ENCODE results near the gene CMPK1. TPM values are rescaled to one million over a fixed set of nuclear protein-coding genes. Genes with fewer than 3 reads are reported as not detected.

Gene CMPK1
- total and polyA plus RNA-seq, 2 experiments from 2014 or later = 114 to 206 TPM

DNA sequence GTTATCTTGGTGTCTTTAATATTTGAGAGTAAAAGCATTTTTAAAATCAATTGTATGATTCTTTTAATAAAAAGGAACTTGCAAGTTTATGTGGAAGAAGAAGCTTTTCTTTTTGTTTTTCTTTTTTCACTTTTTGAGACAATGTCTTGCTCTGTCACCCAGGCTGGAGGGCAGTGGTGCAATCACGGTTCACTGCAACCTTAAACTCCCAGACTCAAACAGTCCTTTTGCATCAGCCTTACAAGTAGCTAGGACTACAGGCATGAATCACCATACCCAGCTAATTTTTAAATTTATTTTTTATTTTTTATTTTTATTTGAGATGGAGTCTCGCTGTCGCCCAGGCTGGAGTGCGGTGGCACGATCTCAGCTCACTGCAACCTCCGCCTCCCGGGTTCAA lies 34.1 kb downstream of the CMPK1 start:
- peaks cover 38% of the 10 kb centered on the region for H3K79me2 ChIP-seq
- no peaks in the 10 kb centered on the region for H3K36me3 ChIP-seq (replicated peaks; ENCODE audit: insufficient read depth, low read depth)
- no peak overlapping the region for H3K4me2 ChIP-seq
- H2AFZ ChIP-seq = no peak overlapping the region
- no peak overlapping the region for H3K4me3 ChIP-seq
- H4K20me1 ChIP-seq (ENCODE audit: insufficient read depth, poor library complexity, severe bottlenecking) = peaks cover 30% of the 10 kb centered on the region
- H3K9me3 ChIP-seq (ENCODE audit: low read depth) = no peaks in the 10 kb centered on the region
- WGBS (ENCODE audit: low lambda C conversion rate, missing lambda C conversion rate) = 94% methylated on average over 7 of the region's 7 CpGs
- H3K27me3 ChIP-seq = no peaks in the 10 kb centered on the region
- no peak overlapping the region for H3K27ac ChIP-seq
- no peaks in the 10 kb centered on the region for H3K4me1 ChIP-seq (ENCODE audit: insufficient read depth)
- DNase-seq (ENCODE audit: low spot score) = no peak
- TF ChIP-seq, protein P1, sequence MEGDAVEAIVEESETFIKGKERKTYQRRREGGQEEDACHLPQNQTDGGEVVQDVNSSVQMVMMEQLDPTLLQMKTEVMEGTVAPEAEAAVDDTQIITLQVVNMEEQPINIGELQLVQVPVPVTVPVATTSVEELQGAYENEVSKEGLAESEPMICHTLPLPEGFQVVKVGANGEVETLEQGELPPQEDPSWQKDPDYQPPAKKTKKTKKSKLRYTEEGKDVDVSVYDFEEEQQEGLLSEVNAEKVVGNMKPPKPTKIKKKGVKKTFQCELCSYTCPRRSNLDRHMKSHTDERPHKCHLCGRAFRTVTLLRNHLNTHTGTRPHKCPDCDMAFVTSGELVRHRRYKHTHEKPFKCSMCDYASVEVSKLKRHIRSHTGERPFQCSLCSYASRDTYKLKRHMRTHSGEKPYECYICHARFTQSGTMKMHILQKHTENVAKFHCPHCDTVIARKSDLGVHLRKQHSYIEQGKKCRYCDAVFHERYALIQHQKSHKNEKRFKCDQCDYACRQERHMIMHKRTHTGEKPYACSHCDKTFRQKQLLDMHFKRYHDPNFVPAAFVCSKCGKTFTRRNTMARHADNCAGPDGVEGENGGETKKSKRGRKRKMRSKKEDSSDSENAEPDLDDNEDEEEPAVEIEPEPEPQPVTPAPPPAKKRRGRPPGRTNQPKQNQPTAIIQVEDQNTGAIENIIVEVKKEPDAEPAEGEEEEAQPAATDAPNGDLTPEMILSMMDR (IDR thresholded peaks at IDR 0.05; ENCODE audit: poor library complexity) = no peak
- TF ChIP-seq EZH2 (IDR thresholded peaks at IDR 0.05; ENCODE audit: borderline replicate concordance) = no peak
- TF ChIP-seq EZH2phosphoT487 (IDR thresholded peaks at IDR 0.05; ENCODE audit: low read depth, severe bottlenecking, unreplicated experiment) = no peak
- H3K9me2 ChIP-seq (replicated peaks; ENCODE audit: insufficient read depth) = no peaks in the 10 kb centered on the region

DNA sequence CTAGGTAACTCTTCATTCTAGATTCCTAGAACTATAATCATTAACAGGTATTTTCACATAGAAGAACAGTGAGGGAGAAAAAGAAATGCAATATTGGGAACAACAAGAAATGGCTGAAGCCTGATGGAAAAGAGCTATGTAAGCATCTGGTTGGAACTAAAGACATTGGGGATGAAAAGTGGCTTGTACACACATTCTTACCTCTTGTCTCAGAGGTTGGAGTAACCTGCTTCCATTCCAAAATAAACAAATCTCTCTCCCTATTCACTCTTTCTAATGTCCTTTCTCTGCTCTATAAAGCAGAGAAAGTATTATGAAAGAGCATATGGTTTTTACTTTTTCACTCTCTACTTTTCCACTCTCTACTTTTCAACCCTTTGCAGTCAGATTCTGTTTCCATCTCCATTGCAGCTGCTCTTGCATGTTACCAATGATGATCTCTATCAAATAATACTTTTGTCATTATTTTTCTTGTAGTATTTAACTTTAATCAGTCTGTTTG lies 37.5 kb downstream of the CMPK1 start:
- Histone ChIP-seq H3K4me2 (no peak overlapping the region), H3K36me3 (replicated peaks; ENCODE audit: insufficient read depth, low read depth) (no peaks in the 10 kb centered on the region), H3K9me2 (replicated peaks; ENCODE audit: insufficient read depth) (no peaks in the 10 kb centered on the region), H3K79me2 (peaks cover 5% of the 10 kb centered on the region), H3K9me3 (ENCODE audit: low read depth) (no peaks in the 10 kb centered on the region), H3K4me3 (no peak overlapping the region), H2AFZ (no peak overlapping the region), H4K20me1 (ENCODE audit: insufficient read depth, poor library complexity, severe bottlenecking) (peaks cover 7% of the 10 kb centered on the region), H3K27ac (no peak overlapping the region), H3K27me3 (no peaks in the 10 kb centered on the region), H3K4me1 (ENCODE audit: insufficient read depth) (no peaks in the 10 kb centered on the region)
- TF ChIP-seq EZH2 (IDR thresholded peaks at IDR 0.05; ENCODE audit: borderline replicate concordance) = no peak
- TF ChIP-seq EZH2phosphoT487 (IDR thresholded peaks at IDR 0.05; ENCODE audit: low read depth, severe bottlenecking, unreplicated experiment) = no peak
- TF ChIP-seq, protein P1 (IDR thresholded peaks at IDR 0.05; ENCODE audit: poor library complexity) = no peak
- DNase-seq (ENCODE audit: low spot score) = no peak

DNA sequence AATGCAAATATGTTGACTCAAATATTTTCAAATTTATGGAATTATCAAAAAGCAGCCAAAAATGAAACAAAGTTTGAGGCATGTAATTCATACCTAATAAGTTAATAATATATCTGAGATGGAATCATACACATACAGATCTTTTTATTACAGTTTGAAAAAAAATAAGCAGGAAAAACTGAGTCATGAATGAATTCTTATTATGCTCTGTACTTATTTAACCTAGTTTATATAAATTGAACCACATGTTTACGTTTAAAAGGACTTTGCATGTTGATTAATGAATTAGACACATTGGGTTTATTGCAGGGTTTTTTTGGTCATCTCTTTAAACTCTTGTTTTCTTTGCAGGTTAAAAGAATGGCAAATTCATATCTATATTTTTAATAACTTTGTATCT lies 40.9 kb downstream of the CMPK1 start:
- Histone ChIP-seq H3K4me1 (ENCODE audit: insufficient read depth) (peaks cover 4% of the 10 kb centered on the region), H3K4me3 (no peak overlapping the region), H3K9me3 (ENCODE audit: low read depth) (no peaks in the 10 kb centered on the region), H3K79me2 (no peaks in the 10 kb centered on the region), H3K9me2 (replicated peaks; ENCODE audit: insufficient read depth) (no peaks in the 10 kb centered on the region), H3K4me2 (no peak overlapping the region), H3K27ac (no peak overlapping the region), H4K20me1 (ENCODE audit: insufficient read depth, poor library complexity, severe bottlenecking) (no peaks in the 10 kb centered on the region), H2AFZ (no peak overlapping the region), H3K36me3 (replicated peaks; ENCODE audit: insufficient read depth, low read depth) (no peaks in the 10 kb centered on the region), H3K27me3 (no peaks in the 10 kb centered on the region)
- no peak for DNase-seq (ENCODE audit: low spot score)
- 91% methylated on average over 1 of the region's 1 CpG for WGBS (ENCODE audit: low lambda C conversion rate, missing lambda C conversion rate)
- TF ChIP-seq EZH2 (IDR thresholded peaks at IDR 0.05; ENCODE audit: borderline replicate concordance) (no peak), EZH2phosphoT487 (IDR thresholded peaks at IDR 0.05; ENCODE audit: low read depth, severe bottlenecking, unreplicated experiment) (no peak)
- TF ChIP-seq, protein P1 (IDR thresholded peaks at IDR 0.05; ENCODE audit: poor library complexity) = no peak

DNA sequence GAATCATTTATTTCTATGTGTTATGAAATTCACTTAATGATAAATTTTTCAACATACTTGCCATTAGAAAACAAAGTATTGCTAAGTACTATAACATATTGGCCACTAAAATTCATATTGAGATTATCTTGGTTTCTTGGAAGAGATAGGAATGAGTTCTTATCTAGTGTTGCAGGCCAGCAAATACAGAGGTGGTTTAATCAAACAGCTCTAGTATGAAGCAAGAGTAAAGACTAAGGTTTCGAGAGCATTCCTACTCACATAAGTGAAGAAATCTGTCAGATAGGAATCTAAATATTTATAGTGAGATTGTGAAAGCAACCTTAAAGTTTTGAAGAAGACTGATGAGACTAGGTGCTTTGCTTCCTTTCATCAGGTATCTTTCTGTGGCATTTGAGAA lies 44.6 kb downstream of the CMPK1 start:
- H4K20me1 ChIP-seq (ENCODE audit: insufficient read depth, poor library complexity, severe bottlenecking) = no peaks in the 10 kb centered on the region
- no peak overlapping the region for H2AFZ ChIP-seq
- no peak overlapping the region for H3K4me2 ChIP-seq
- no peaks in the 10 kb centered on the region for H3K27me3 ChIP-seq
- no peaks in the 10 kb centered on the region for H3K79me2 ChIP-seq
- peaks cover 4% of the 10 kb centered on the region for H3K4me1 ChIP-seq (ENCODE audit: insufficient read depth)
- DNase-seq (ENCODE audit: low spot score) = no peak
- no peak overlapping the region for H3K27ac ChIP-seq
- no peaks in the 10 kb centered on the region for H3K9me2 ChIP-seq (replicated peaks; ENCODE audit: insufficient read depth)
- H3K4me3 ChIP-seq = no peak overlapping the region
- TF ChIP-seq EZH2phosphoT487 (IDR thresholded peaks at IDR 0.05; ENCODE audit: low read depth, severe bottlenecking, unreplicated experiment) = no peak
- TF ChIP-seq EZH2 (IDR thresholded peaks at IDR 0.05; ENCODE audit: borderline replicate concordance) = no peak
- TF ChIP-seq, protein P1 (IDR thresholded peaks at IDR 0.05; ENCODE audit: poor library complexity) = no peak
- no peaks in the 10 kb centered on the region for H3K9me3 ChIP-seq (ENCODE audit: low read depth)
- WGBS (ENCODE audit: low lambda C conversion rate, missing lambda C conversion rate) = 54% methylated on average over 1 of the region's 1 CpG
- H3K36me3 ChIP-seq (replicated peaks; ENCODE audit: insufficient read depth, low read depth) = no peaks in the 10 kb centered on the region

Measured in hepatocyte (in vitro differentiated cells).